Cardiac muscle cell (in vitro differentiated cells and primary cell): ENCODE results near the gene SMPDL3A. TPM values are rescaled to one million over a fixed set of nuclear protein-coding genes. Genes with fewer than 3 reads are reported as not detected.

ENCODE experiments used
- DNase-seq, 2 donors: peaks; one replicate each; pipeline versions ENCODE4 v3.0.0 to v3.0.0-alpha.2; 2010 to 2017; ENCODE audit warnings: low read depth in 1 of 2, low spot score in 1 of 2
- H3K27ac ChIP-seq: fragments of 200-600 bp; sonication (generic); 2 replicates; pipeline ENCODE4 v1.5.1; 2016
- H3K27me3 ChIP-seq: fragments of 200-600 bp; sonication (generic); 2 replicates; pipeline ENCODE4 v1.6.0; 2016; ENCODE audit warnings: control low read depth
- H3K36me3 ChIP-seq: fragments of 200-600 bp; sonication (generic); 2 replicates; pipeline ENCODE4 v1.5.1; 2016; ENCODE audit warnings: control low read depth
- H3K4me1 ChIP-seq: fragments of 200-600 bp; sonication (generic); 2 replicates; pipeline ENCODE4 v1.8.1; 2017; ENCODE audit warnings: low read depth, mild to moderate bottlenecking, mixed run types
- H3K4me3 ChIP-seq: fragments of 200-600 bp; sonication (generic); 2 replicates; pipeline ENCODE4 v1.5.1; 2016; ENCODE audit warnings: mild to moderate bottlenecking
- H3K9me3 ChIP-seq: fragments of 200-600 bp; sonication (generic); 2 replicates; pipeline ENCODE4 v1.5.1; 2017; ENCODE audit warnings: low read depth, mild to moderate bottlenecking, control low read depth
- polyA plus RNA-seq: library from polyadenylated mRNA; unstranded; fragments of >200 nt; fragmentation: Nextera tagmentation; extraction: Ambion mirVana; gene quantifications from 2 replicates; pipeline ENCODE4 v1.2.1, GENCODE V29; 2016
- total RNA-seq: library from RNA; depleted of rRNA; stranded (reverse); fragments of >200 nt; gene quantifications from 2 replicates; pipeline ENCODE4 v1.2.3, GENCODE V29; 2016
- TF ChIP-seq, protein P1 (sequence below): IDR thresholded peaks from 2 replicates; pipeline ENCODE4 v1.5.1; 2012; ENCODE audit warnings: low read depth, mild to moderate bottlenecking, low read length

The SMPDL3A gene
- total and polyA plus RNA-seq, 2 experiments from 2014 or later = 1.4 to 6.1 TPM

- Histone ChIP-seq H3K36me3 (no peaks in the 10 kb centered on the region), H3K4me1 (peaks cover 13% of the 10 kb centered on the region), H3K9me3 (no peaks in the 10 kb centered on the region), H3K27me3 (no peaks in the 10 kb centered on the region), H3K27ac (no peak overlapping the region), H3K4me3 (no peak overlapping the region)
- no peak for DNase-seq
- TF ChIP-seq, protein P1, sequence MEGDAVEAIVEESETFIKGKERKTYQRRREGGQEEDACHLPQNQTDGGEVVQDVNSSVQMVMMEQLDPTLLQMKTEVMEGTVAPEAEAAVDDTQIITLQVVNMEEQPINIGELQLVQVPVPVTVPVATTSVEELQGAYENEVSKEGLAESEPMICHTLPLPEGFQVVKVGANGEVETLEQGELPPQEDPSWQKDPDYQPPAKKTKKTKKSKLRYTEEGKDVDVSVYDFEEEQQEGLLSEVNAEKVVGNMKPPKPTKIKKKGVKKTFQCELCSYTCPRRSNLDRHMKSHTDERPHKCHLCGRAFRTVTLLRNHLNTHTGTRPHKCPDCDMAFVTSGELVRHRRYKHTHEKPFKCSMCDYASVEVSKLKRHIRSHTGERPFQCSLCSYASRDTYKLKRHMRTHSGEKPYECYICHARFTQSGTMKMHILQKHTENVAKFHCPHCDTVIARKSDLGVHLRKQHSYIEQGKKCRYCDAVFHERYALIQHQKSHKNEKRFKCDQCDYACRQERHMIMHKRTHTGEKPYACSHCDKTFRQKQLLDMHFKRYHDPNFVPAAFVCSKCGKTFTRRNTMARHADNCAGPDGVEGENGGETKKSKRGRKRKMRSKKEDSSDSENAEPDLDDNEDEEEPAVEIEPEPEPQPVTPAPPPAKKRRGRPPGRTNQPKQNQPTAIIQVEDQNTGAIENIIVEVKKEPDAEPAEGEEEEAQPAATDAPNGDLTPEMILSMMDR = no peak
Observed at GRCh38 chr6:122800906-122801305, 11.8 kb downstream of the SMPDL3A start.

DNA sequence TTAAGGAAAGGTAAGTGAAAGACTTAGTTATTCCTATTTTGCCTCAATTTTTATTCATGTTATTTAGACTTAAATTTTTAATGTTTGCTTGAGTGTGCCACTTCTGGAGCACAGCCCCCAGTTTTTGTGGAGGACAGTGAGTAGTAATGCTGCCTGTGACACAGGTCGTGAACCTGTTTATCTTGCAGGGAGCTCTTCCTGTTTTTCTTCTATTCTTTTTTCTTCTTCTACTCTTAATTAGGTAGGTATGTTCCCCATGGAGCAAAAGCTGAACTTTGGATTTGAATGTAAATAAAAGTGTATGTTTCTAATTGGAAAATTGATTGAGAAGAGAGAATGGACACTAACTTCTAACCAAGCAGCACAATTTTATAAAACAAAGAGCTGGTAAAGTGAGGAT is 12.3 kb downstream of the SMPDL3A start:
- Histone ChIP-seq H3K36me3 (no peaks in the 10 kb centered on the region), H3K4me1 (peaks cover 13% of the 10 kb centered on the region), H3K27me3 (no peaks in the 10 kb centered on the region), H3K9me3 (no peaks in the 10 kb centered on the region), H3K27ac (no peak overlapping the region), H3K4me3 (no peak overlapping the region)
- no peak for DNase-seq
- TF ChIP-seq, protein P1 = no peak

- Histone ChIP-seq H3K9me3 (no peaks in the 10 kb centered on the region), H3K36me3 (peaks cover 3% of the 10 kb centered on the region), H3K27me3 (no peaks in the 10 kb centered on the region), H3K4me1 (peaks cover 7% of the 10 kb centered on the region), H3K4me3 (no peak overlapping the region), H3K27ac (no peak overlapping the region)
- DNase-seq = peak in 1 of 2 donors; percentile 69
- TF ChIP-seq, protein P1 = no peak
Observed at GRCh38 chr6:122803171-122803661, 14.2 kb downstream of the SMPDL3A start.

DNA sequence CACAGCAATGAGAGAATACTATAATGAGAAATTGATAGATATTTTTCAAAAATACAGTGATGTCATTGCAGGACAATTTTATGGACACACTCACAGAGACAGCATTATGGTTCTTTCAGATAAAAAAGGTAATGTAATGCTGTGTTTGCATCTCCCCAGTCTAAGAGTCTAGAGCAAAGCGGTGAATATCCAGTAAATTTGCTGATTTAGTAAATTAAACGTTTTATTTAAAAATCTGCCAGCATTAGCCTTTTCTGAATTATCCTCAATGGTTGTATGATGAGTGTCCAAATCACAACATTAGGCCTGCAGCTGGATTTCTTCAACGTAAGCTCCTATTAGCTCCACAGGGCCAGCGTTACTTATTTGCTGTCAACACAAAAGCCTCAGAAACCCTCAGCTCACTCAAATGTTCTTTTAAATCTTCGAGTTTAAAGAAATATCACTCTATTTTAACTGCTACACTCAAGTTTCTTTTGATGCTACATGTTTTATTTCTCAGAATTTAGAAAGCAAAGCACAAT is 16.0 kb downstream of the SMPDL3A start:
- TF ChIP-seq, protein P1 = no peak
- H3K9me3 ChIP-seq = no peaks in the 10 kb centered on the region
- no peak overlapping the region for H3K27ac ChIP-seq
- no peaks in the 10 kb centered on the region for H3K4me1 ChIP-seq
- no peak for DNase-seq
- H3K36me3 ChIP-seq = peaks cover 3% of the 10 kb centered on the region
- no peak overlapping the region for H3K4me3 ChIP-seq
- no peaks in the 10 kb centered on the region for H3K27me3 ChIP-seq

- H3K4me1 ChIP-seq = no peaks in the 10 kb centered on the region
- H3K4me3 ChIP-seq = no peak overlapping the region
- peaks cover 3% of the 10 kb centered on the region for H3K36me3 ChIP-seq
- TF ChIP-seq, protein P1 = no peak
- no peaks in the 10 kb centered on the region for H3K9me3 ChIP-seq
- no peaks in the 10 kb centered on the region for H3K27me3 ChIP-seq
- no peak overlapping the region for H3K27ac ChIP-seq
- DNase-seq = peak in 1 of 2 donors; percentile 55
Observed at GRCh38 chr6:122806291-122806690, 17.2 kb downstream of the SMPDL3A start.
